ENCODE results near the gene BEAN1. TPM values are rescaled to one million over a fixed set of nuclear protein-coding genes. Genes with fewer than 3 reads are reported as not detected.

BEAN1 gene
- total RNA-seq, 1 experiment from 2014 or later: 1.9 TPM

GRCh38 chr16:66478733-66479511, 51.8 kb downstream of the BEAN1 start:
- TF ChIP-seq CTCF (conservative IDR thresholded peaks at IDR 0.05; ENCODE audit: low read depth, low read length) (peak; percentile 74), EZH2 (IDR thresholded peaks at IDR 0.05; ENCODE audit: low read length, unreplicated experiment) (no peak)
- Histone ChIP-seq H3K9me3 (ENCODE audit: low read length) (no peaks in the 10 kb centered on the region), H4K20me1 (ENCODE audit: low read length) (no peaks in the 10 kb centered on the region), H3K4me1 (ENCODE audit: insufficient read depth, low read length) (peaks cover 32% of the 10 kb centered on the region), H2AFZ (ENCODE audit: low read length) (peak overlapping the region; percentile 84), H3K4me3 (ENCODE audit: low read length) (no peak overlapping the region), H3K9me2 (replicated peaks; ENCODE audit: low read length) (no peaks in the 10 kb centered on the region), H3K36me3 (ENCODE audit: low read depth, low read length) (no peaks in the 10 kb centered on the region; the same call in 1 of the 2 replicates), H3K79me2 (ENCODE audit: low read length) (no peaks in the 10 kb centered on the region), H3K9ac (ENCODE audit: low read length) (peak overlapping the region; percentile 39; the same call in 1 of the 2 replicates), H3K27ac (ENCODE audit: low read length) (peak overlapping the region; percentile 61), H3K4me2 (ENCODE audit: low read length) (peak overlapping the region; percentile 54), H3K27me3 (ENCODE audit: low read length) (no peaks in the 10 kb centered on the region), H3F3A (ENCODE audit: low read length, unreplicated experiment) (no peaks in the 10 kb centered on the region)
- peak; percentile 78 for ATAC-seq
- ChIA-PET POLR2A (ENCODE audit: unreplicated experiment) (interaction anchor here (0.6 kb wide), 1 partner anchor 107 kb away, joined by 3 read pairs; no protein-coding TSS in a partner anchor), CTCF (interaction anchor here (0.6 kb wide), 1 partner anchor 20 kb away, joined by 4 read pairs; no protein-coding TSS in a partner anchor)
- DNase-seq: peak; percentile 78
- BruUV-seq (replicated peaks): no TSS peak
- intact Hi-C loops (cut with micrococcal nuclease): no loop called here

- POLR2A ChIA-PET (ENCODE audit: unreplicated experiment): no interaction called here
- ATAC-seq (no peak), DNase-seq (no peak)
- Histone ChIP-seq H3K4me1 (ENCODE audit: insufficient read depth, low read length) (peaks cover 32% of the 10 kb centered on the region), H3K4me2 (ENCODE audit: low read length) (no peak overlapping the region), H3K4me3 (ENCODE audit: low read length) (no peak overlapping the region), H3K79me2 (ENCODE audit: low read length) (no peaks in the 10 kb centered on the region), H3K36me3 (ENCODE audit: low read depth, low read length) (no peaks in the 10 kb centered on the region; the same call in 1 of the 2 replicates), H3K9ac (ENCODE audit: low read length) (no peak overlapping the region), H3K27ac (ENCODE audit: low read length) (no peak overlapping the region), H3K27me3 (ENCODE audit: low read length) (no peaks in the 10 kb centered on the region), H3K9me3 (ENCODE audit: low read length) (no peaks in the 10 kb centered on the region), H3K9me2 (replicated peaks; ENCODE audit: low read length) (no peaks in the 10 kb centered on the region), H3F3A (ENCODE audit: low read length, unreplicated experiment) (no peaks in the 10 kb centered on the region), H2AFZ (ENCODE audit: low read length) (no peak overlapping the region), H4K20me1 (ENCODE audit: low read length) (no peaks in the 10 kb centered on the region)
- BruUV-seq (replicated peaks): no TSS peak
- intact Hi-C loops (cut with micrococcal nuclease): loop anchor here (5.0 kb wide), 1 partner anchor 122 kb away; no protein-coding TSS in a partner anchor
- CTCF ChIA-PET: no interaction called here
- TF ChIP-seq EZH2phosphoT487 (IDR thresholded peaks at IDR 0.05; ENCODE audit: borderline replicate concordance, low read length) (no peak), CTCF (conservative IDR thresholded peaks at IDR 0.05; ENCODE audit: low read depth, low read length) (no peak), EZH2 (IDR thresholded peaks at IDR 0.05; ENCODE audit: low read length, unreplicated experiment) (no peak)
These were observed 52.7 kb downstream of the BEAN1 start for GRCh38 chr16:66479661-66480264.

Measured in PC-3 (cell line).